NCI-H510A (cell line): ENCODE data around the gene ITM2C.
A peak's percentile ranks its signal among the peaks of the same experiment; 100 is the strongest.

ENCODE experiments used
- DNase-seq: peaks from one replicate; lab custom pipeline; 2025; lab: John Stamatoyannopoulos, UW

Gene ITM2C

GRCh38 chr2:230864605-230865306 lies at the start of gene ITM2C:
Gene ITM2C, plus strand, starts transcription at chr2:230864942. Its CDS starts 84 bp downstream, at chr2:230865026.
- DNase-seq, result peak; percentile 93

DNA sequence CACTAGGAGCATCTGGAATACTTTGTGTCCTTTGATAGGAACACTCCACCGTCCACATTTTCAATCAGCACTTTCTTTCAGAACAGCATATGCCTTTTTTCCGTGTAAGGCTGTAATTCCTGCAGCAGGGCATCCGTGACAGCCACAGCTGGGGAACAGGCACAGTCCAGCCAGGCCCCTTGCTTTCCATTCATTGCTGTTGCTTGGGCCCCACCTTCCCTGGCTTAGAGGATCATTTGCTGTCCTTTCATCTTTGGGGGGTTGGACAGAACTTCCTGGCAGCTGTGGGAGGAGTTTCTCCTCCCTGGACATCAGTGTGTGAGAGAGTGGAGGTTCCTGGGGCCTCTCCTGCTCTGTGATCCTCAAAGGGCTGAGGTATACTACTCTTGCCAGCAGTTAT lies 49.7 kb upstream of the ITM2C start:
- no peak for DNase-seq

DNA sequence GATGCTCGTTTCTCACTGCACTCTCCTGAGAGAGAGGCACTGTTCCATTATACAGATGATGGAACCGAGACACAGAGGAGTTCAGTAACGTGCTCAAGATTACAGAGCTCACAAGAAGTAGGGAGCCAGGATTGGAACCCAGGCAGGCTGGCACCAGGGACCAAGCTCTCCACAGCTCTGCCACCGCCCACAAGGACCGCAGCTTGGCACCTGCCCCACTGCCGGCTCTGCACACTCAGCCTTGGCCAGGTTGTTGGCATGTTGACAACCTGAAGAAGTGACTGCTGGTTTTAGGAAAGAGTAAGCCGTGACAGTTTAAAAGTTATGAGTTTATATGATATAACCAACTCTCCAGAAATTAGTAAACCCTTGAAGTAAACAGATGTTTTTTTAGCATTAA lies 48.0 kb upstream of the ITM2C start:
- DNase-seq, result no peak

DNA sequence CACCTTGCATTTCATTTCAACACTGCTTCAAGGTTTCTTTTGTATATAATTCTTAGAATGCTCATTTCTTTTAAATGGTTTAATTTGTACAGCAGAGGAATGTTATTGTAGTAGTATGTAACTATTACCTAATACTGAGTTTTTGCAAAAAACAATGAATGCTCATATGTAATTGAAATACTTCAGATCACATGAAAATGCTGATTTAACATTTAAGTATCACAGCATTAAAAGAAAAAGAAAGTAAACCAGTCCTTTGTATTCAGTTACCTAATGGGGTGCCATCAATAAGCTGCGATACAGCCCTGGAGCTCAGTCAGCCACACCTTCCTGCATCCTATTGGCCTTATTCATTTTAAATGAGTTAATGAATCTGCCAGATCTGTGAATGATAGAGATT lies 45.3 kb upstream of the ITM2C start:
- DNase-seq, result no peak

DNA sequence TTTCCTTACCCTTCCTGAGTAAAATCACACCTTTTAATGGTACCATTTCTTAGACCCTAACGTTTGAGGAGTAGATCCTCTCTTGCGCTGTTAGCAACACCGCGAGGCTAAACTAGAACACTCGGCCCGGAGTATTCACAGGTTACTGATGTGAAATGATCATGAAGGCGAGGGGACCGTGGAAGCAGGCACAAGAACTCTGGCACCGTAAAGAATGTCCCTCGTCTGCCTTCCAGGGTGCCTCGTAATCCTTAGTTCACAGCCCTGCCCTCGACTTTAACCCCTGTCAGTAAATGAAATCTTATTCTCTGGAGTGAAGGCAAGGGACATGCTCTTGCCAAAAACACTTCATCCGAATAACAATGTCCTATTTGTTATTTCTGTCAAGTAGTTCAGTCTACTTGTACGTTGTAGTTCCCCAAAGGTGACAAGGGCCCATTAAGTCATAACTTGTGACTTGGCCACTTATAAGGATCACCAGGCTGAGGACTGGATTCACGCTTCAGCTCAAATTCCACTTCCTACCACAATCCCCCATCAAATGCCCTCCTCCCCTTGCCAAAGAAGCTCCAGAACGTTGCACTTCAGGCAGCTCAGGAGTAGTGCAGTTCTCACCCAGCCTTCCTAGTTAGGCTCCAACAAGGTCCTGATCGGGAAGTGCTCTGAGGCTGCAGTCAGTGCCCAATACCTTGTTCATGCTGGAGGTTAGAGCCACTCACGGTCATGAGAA lies 43.3 kb upstream of the ITM2C start:
- DNase-seq, result no peak

- DNase-seq, result no peak
These were observed 42.7 kb upstream of the ITM2C start for GRCh38 chr2:230821991-230822520.

DNA sequence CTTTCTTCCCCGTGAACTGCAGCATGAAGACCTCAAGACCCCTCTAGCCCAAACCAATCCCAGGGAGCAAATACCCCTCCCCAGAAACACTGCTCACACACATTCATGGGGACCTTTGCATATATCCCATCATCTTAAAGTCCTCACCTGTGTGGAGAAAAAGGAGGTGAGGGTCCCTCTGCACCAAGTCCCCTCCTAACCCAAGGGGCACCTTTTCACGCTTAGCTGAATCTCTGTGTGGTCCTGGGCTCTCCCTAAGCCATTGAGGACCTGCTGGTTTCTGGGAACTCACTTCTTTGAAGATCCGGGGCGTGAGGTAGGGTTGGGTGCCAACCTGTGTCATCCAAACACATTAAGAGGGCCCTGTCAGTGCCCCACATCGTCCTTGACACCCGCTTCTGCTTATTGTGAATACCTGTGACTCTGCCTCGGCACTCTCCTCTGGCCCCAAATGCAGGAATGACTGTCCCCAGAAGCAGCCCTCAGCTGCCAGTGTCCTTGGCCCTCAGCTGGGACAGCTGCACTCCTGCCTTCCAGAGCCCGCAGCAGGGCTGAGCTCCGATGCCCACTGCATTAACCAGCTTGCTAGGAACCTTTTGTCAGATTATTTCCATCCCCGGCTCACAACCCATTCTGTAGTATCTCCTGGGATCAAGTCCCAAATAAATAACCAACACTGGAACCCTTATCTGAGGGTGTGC lies 41.3 kb upstream of the ITM2C start:
- DNase-seq, result no peak

GRCh38 chr2:230824406-230824978 lies 40.2 kb upstream of the ITM2C start:
- DNase-seq, result peak; percentile 63

DNA sequence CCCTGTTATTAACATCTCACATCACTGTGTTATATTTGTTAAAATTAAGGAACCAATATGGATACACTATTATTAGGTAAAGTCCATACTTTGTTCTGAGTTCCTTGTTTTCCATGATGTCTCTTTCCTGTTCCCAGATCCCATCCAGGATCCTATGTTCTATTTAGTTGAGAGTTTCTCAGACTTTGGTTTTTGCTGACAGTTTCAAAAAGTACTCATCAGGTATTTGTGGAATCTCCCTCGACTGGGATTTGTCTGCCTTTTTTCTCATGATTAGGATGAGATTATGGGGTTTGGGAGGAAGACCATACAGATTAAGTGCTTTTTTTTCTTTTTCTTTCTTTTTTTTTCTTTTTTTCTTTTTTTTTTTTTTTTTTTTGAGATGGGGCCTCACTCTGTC lies 39.4 kb upstream of the ITM2C start:
- no peak for DNase-seq

DNA sequence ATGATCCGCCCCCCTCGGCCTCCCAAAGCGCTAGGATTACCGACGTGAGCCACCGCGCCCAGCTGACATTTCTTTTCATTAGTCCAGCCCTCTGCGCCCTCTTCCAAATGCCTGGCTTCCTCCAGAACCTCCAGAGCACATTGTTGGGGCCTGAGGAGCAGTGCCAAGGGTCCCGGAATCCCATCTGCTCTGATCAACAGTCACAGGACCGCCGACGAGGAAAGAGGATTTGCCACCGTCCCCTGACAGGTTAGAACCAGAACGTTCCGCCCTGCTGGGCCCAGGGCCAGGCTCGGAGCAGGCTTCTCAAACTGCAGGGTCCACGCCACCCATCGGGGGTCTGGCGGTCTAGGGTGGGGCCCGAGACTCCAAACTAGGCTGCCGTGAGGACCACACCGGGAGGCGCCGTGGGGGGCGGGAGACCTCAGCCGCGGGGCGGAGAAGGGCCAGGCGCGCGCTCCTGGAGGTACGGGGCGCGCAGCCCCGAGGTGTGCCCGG lies 36.9 kb upstream of the ITM2C start:
- DNase-seq, result no peak

- DNase-seq, result no peak
These were observed 36.3 kb upstream of the ITM2C start for GRCh38 chr2:230828272-230828961.

GRCh38 chr2:230829293-230829692 lies 35.4 kb upstream of the ITM2C start:
- no peak for DNase-seq

GRCh38 chr2:230829959-230830358 lies 34.8 kb upstream of the ITM2C start:
- no peak for DNase-seq

DNA sequence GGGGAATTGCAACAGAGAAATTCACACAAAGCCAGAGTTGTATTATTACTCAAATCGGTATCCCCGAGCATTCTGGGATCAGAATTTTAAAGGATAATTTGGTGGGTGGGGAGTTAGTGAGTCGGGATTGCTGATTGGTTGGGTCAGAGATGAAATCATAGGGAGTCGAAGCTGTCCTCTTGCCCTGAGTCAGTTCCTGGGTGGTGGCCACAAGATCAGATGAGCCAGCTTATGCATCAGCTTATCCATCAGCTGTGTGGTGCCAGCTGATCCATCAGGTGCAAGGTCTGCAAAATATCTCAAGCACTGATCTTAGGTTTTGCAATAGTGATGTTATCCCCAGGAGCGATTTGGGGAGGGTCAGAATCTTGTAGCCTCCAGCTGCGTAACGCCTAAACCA lies 34.3 kb upstream of the ITM2C start:
- no peak for DNase-seq

- no peak for DNase-seq
These were observed 24.4 kb upstream of the ITM2C start for GRCh38 chr2:230840301-230840700.

DNA sequence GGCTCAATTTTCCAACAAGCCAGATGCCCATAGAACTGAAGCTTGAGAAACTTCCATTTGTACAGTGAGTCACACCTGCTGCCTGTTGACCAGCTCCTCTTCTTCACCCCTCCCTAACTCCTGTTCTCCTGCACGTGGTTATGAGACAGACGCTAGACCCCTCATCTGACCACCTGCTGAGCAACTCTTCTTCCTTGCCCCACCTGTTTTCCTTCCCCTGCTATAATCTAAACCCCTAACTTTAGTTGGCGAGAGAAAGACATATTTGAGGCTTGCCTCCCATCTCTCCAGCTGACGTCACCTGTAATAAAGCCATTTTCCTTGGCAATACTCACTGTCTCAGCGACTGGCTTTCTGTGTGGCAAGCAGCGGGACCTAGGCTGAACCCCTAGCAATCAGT lies 22.3 kb upstream of the ITM2C start:
- no peak for DNase-seq

GRCh38 chr2:230843132-230843531 lies 21.6 kb upstream of the ITM2C start:
- DNase-seq, result no peak

GRCh38 chr2:230846360-230846759 lies 18.4 kb upstream of the ITM2C start:
- no peak for DNase-seq

DNA sequence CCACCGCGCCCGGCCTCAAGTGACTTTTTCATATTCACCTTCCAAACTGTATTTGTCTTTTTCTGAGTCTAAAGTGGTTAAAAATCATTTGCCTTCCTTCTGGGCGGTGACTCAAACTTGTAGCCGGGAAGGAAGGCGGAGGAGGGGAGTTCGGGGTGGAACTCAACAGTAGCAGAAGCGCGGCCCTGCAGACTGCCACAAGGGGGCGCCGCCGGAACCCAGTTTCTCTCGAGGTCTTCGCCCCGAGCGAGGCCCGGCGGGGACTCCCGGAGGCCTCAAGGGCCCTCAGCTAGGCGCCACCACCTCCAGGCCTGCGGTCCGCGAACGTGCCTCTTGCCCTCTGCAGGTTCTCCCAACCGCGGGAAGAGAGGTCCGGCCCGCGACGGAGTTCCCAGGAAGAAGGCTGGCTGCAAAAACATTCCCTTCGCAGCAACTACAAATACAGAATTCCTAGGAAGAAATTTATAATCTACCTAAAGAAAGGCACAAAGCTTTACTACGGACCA lies 16.8 kb upstream of the ITM2C start:
- peak; percentile 95 for DNase-seq

- no peak for DNase-seq
These were observed 14.9 kb upstream of the ITM2C start for GRCh38 chr2:230849633-230850357.

DNA sequence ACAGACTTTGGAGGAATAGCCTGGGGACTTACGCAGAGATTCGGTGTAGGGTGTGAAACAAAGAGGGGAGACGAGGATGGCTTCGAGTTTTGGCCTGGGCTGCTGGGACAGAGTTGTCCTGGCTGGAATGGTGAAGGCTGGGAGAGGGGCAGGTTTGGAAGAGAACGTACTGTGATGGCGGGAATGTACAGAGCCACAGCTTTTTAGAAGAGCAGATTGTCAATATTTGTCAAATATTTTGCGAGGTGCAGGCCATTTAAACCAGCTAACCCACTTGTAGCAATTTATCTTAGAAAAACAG lies 14.4 kb upstream of the ITM2C start:
- DNase-seq, result no peak
